Cardiac septum (tissue), 1 donor: ENCODE results near the gene PLPP3. TPM values are rescaled to one million over a fixed set of nuclear protein-coding genes. Genes with fewer than 3 reads are reported as not detected.

ENCODE experiments used
- DNase-seq: peaks from one replicate; pipeline ENCODE4 v3.0.0-alpha.2; 2020; ENCODE audit warnings: low spot score
- intact Hi-C: fragments of 100-400 bp; cut with DNase I; formaldehyde crosslinking; loops from one replicate; pipeline ENCODE4 v1.14.0; 2022
- total RNA-seq: library from RNA; stranded (reverse); fragmentation: NEBNext Ultra II Directional; extraction: Animal tissue kit (Norgen Biotek cat#: 25700); gene quantifications from one replicate; pipeline ENCODE4 v1.2.1, GENCODE V29; 2021
- donor health status: DM: no; HTN: no; CAD: no.

Gene PLPP3
- total RNA-seq, 1 donor from 2014 or later = 61.0 TPM

GRCh38 chr1:56453016-56453415 lies 126.3 kb downstream of the PLPP3 start:
- intact Hi-C loops = no loop called here
- DNase-seq = no peak

GRCh38 chr1:56452027-56453011 lies 127.0 kb downstream of the PLPP3 start:
- intact Hi-C loops = no loop called here
- no peak for DNase-seq

- intact Hi-C loops = no loop called here
These were observed 127.9 kb downstream of the PLPP3 start for GRCh38 chr1:56451491-56451890.

GRCh38 chr1:56450004-56450666 lies 129.2 kb downstream of the PLPP3 start:
- intact Hi-C loops = no loop called here

More at GRCh38 chr1:56451491-56451890, 127.9 kb downstream of the PLPP3 start:
- DNase-seq = no peak

GRCh38 chr1:56448529-56449300 lies 130.6 kb downstream of the PLPP3 start:
- intact Hi-C loops = no loop called here
- no peak for DNase-seq

More at GRCh38 chr1:56450004-56450666, 129.2 kb downstream of the PLPP3 start:
- DNase-seq = no peak

- intact Hi-C loops = no loop called here
- DNase-seq = no peak
These were observed 131.5 kb downstream of the PLPP3 start for GRCh38 chr1:56447823-56448222.

- intact Hi-C loops = no loop called here
- no peak for DNase-seq
These were observed 132.7 kb downstream of the PLPP3 start for GRCh38 chr1:56446531-56447098.

- DNase-seq = no peak
- intact Hi-C loops = no loop called here
These were observed 134.3 kb downstream of the PLPP3 start for GRCh38 chr1:56444960-56445646.

Other genes with a start within 250 kb of the PLPP3 start
- 143 TPM for gene PRKAA2, start 65.8 kb upstream of the PLPP3 start, total RNA-seq
- 6.0 TPM for gene FYB2, start 239.8 kb upstream of the PLPP3 start, total RNA-seq